HCT116 (cell line): ENCODE data around the gene RBP5. TPM values are rescaled to one million over a fixed set of nuclear protein-coding genes. Genes with fewer than 3 reads are reported as not detected.

Experiments
- ATAC-seq: fragments of 200-7000 bp; cut with Tn5 transposase; 2 replicates; pipeline ENCODE4 v1.9.1; 2020; ENCODE audit warnings: mild to moderate bottlenecking, moderate library complexity
- BruUV-seq: library from RNA; stranded (reverse); fragments of 400-500 nt; replicated peaks from 2 replicates; lab custom pipeline; 2021; lab: Mats Ljungman, UMichigan
- CTCF ChIA-PET: fragments of 300-600 bp; sonication (Branson Sonifier 250); formaldehyde crosslinking; loops from one replicate; lab custom pipeline; 2021; ENCODE audit warnings: antibody characterized with exemption; lab: Charles Lee
- POLR2A ChIA-PET: fragments of 300-600, 350-600 bp; sonication (Branson Sonifier 250); formaldehyde crosslinking; loops from one replicate; lab custom pipeline; 2021; ENCODE audit warnings: antibody characterized with exemption; lab: Charles Lee
- RAD21 ChIA-PET, 2 experiments: fragments of 300-600 bp; sonication (Branson Sonifier 250); formaldehyde crosslinking; loops; one replicate each; lab custom pipeline; 2023; ENCODE audit warnings: low total read pairs in 2 of 2; ENCODE audit not compliant: uncharacterized antibody in 2 of 2, unreplicated experiment in 2 of 2, low non-redundant PET in 1 of 2; lab: Charles Lee
- DNase-seq: peaks from one replicate; pipeline ENCODE4 v3.0.0-alpha.2; 2010; ENCODE audit warnings: low read depth, low spot score
- H2AFZ ChIP-seq: fragments of 200-600 bp; shearing (Covaris generic), sonication (generic); 2 replicates; pipeline ENCODE4 v1.6.1; 2017; ENCODE audit warnings: low read depth, mixed run types, mixed read lengths, antibody characterized with exemption, low read length; ENCODE audit not compliant: poor library complexity, severe bottlenecking
- H3K27ac ChIP-seq: 2 replicates; pipeline ENCODE4 v1.5.1; 2012; ENCODE audit warnings: low read depth, low read length
- H3K27me3 ChIP-seq: fragments of 200-600 bp; sonication (generic); 2 replicates; pipeline ENCODE4 v1.6.1; 2016; ENCODE audit warnings: mixed run types, low read length, mixed read lengths; ENCODE audit not compliant: insufficient read depth
- H3K36me3 ChIP-seq, 2 experiments: fragments of 200-500 bp in 1 of 2; fragments of 200-600 bp in 1 of 2; sonication (Bioruptor generic) in 1 of 2; sonication (generic) in 1 of 2; 2 replicates each; pipeline versions ENCODE4 v1.5.1 to v1.6.1; 2014 to 2016; ENCODE audit warnings: low read length in 2 of 2, inconsistent platforms in 1 of 2, mixed read lengths in 1 of 2, mixed run types in 1 of 2; ENCODE audit not compliant: insufficient read depth in 2 of 2, control insufficient read depth in 1 of 2
- H3K4me1 ChIP-seq, 2 experiments: fragments of 200-600 bp in 1 of 2; sonication (generic) in 1 of 2; 2 replicates each; pipeline versions ENCODE4 v1.5.1 to v1.6.1; 2012 to 2017; ENCODE audit warnings: low read length in 2 of 2, inconsistent platforms in 1 of 2, mild to moderate bottlenecking in 1 of 2, mixed read lengths in 1 of 2, mixed run types in 1 of 2, moderate library complexity in 1 of 2; ENCODE audit not compliant: insufficient read depth in 2 of 2, control insufficient read depth in 1 of 2
- H3K4me2 ChIP-seq: fragments of 200-600 bp; sonication (generic); 2 replicates; pipeline ENCODE4 v1.6.1; 2017; ENCODE audit warnings: mixed run types, low read length, mixed read lengths
- H3K4me3 ChIP-seq, 2 experiments: fragments of 200-600 bp in 1 of 2; sonication (generic) in 1 of 2; replicated peaks in 1 of 2; 2 replicates each; pipeline ENCODE4 v1.5.1; 2011 to 2016; ENCODE audit warnings: low read length in 2 of 2, control low read depth in 1 of 2, low read depth in 1 of 2, mild to moderate bottlenecking in 1 of 2, mixed read lengths in 1 of 2, mixed run types in 1 of 2
- H3K79me2 ChIP-seq: fragments of 200-600 bp; sonication (generic); 2 replicates; pipeline ENCODE4 v1.6.1; 2017; ENCODE audit warnings: mild to moderate bottlenecking, mixed run types, low read length, moderate library complexity, mixed read lengths; ENCODE audit not compliant: insufficient read depth
- H3K9ac ChIP-seq: fragments of 200-600 bp; sonication (generic); 2 replicates; pipeline ENCODE4 v1.6.1; 2016; ENCODE audit warnings: low read length, mixed read lengths
- H3K9me2 ChIP-seq: fragments of 200-600 bp; sonication (generic), shearing (Covaris generic); 2 replicates; pipeline ENCODE4 v1.6.1; 2017; ENCODE audit warnings: mixed run types, mild to moderate bottlenecking, moderate library complexity; ENCODE audit not compliant: insufficient read depth
- H3K9me3 ChIP-seq, 2 experiments: fragments of 200-500 bp in 1 of 2; fragments of 200-600 bp in 1 of 2; sonication (Bioruptor generic) in 1 of 2; sonication (generic) in 1 of 2; 2 replicates each; pipeline ENCODE4 v1.6.1; 2014 to 2017; ENCODE audit warnings: low read length in 2 of 2, mixed read lengths in 2 of 2, inconsistent platforms in 1 of 2, low read depth in 1 of 2, mild to moderate bottlenecking in 1 of 2, mixed run types in 1 of 2, moderate library complexity in 1 of 2; ENCODE audit not compliant: control insufficient read depth in 1 of 2, insufficient read depth in 1 of 2
- H4K20me1 ChIP-seq: fragments of 200-600 bp; sonication (generic), shearing (Covaris generic); 2 replicates; pipeline ENCODE4 v1.6.1; 2017; ENCODE audit warnings: mixed run types, mild to moderate bottlenecking, moderate library complexity; ENCODE audit not compliant: insufficient read depth
- POLR2A ChIP-seq: IDR thresholded peaks from 2 replicates; pipeline ENCODE4 v1.7.0; 2011; ENCODE audit warnings: borderline replicate concordance; ENCODE audit not compliant: insufficient read depth, insufficient read length; ENCODE audit errors: extremely low read depth
- SIN3A ChIP-seq: IDR thresholded peaks from 2 replicates; pipeline ENCODE4 v1.6.1; 2012; ENCODE audit warnings: low read depth
- YY1 ChIP-seq: IDR thresholded peaks from 2 replicates; pipeline ENCODE4 v1.6.1; 2011; ENCODE audit warnings: low read length, low read depth, moderate library complexity, mild to moderate bottlenecking; ENCODE audit not compliant: insufficient replicate concordance; ENCODE audit errors: extremely low read depth
- ZFX ChIP-seq: fragments of 450-650 bp; IDR thresholded peaks from 2 replicates; pipeline ENCODE4 v1.6.1; 2017
- intact Hi-C: fragments of 100-400 bp; cut with micrococcal nuclease; formaldehyde crosslinking; loops from 2 replicates; pipeline ENCODE4 v1.10.0; 2022
- total RNA-seq: library from RNA; stranded (reverse); gene quantifications from one replicate; pipeline ENCODE4 v1.2.1, GENCODE V29; 2021; ENCODE audit not compliant: unreplicated experiment
- TF ChIP-seq, protein P1 (sequence below): IDR thresholded peaks from 2 replicates; pipeline ENCODE4 v1.6.1; 2012; ENCODE audit warnings: low read depth
- TF ChIP-seq, protein P2 (sequence below): IDR thresholded peaks from 2 replicates; pipeline ENCODE4 v1.6.1; 2012

RBP5 gene
- total RNA-seq, 1 experiment from 2014 or later, result 0.22 TPM

DNA sequence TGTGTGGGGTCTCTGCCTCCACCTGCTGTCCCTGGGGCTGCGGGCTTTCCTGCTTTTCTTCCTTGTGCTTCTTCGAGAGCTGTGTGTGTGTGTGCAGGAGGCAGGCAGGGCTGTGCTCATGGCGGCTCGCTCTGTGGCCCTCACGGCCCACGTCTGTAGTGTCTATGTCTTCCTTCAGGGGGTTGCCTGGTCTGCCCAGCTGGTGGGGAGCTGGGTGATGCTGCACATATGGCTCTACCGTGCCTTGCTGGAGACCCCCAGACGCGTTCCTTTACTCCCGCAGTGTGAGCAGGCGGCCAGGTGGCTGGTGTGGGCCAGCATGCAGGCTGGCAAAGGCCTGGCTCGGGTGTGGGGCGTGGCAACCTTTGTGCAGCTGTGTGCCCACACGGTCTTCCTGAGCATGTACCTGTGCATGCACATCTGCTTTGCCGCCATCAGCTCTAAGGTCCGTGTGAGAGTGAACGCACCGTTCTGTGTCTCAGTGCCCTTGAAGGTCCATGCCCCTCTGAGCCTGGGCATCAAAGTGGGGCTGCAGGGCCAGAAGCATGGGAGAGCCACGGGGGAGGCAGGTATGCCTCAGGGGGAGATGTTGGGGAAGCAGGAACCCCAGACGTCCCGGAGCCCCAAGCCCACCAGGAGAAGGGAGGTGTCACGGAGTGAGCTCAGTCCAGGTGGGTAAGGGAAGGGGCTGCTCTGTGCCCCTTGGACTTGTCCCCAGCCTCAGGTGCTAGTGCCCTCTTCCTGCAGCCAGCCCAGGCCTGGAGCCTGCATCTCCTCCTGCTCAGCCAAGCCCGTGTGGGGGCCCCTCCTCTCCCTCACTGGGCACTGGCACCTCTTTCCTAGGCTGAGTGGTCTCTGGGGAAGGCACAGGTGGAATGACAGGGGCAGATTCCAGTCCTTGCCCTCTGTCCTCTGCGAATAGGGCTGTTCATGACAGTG, 27.8 kb upstream of the RBP5 start:
- no peaks in the 10 kb centered on the region for H3K9me2 ChIP-seq
- intact Hi-C loops, result no loop called here
- no peaks in the 10 kb centered on the region for H3K9me3 ChIP-seq
- BruUV-seq, result no TSS peak
- H3K36me3 ChIP-seq, result 0 out of 4 replicates have a peak, but pooled peaks cover 0 to under 1% of the 10 kb centered on the region in 2 experiments
- no peak overlapping the region for H3K4me3 ChIP-seq
- ATAC-seq (no peak), DNase-seq (no peak)
- no peaks in the 10 kb centered on the region for H3K27me3 ChIP-seq
- POLR2A ChIA-PET, result no interaction called here
- H3K79me2 ChIP-seq, result no peaks in the 10 kb centered on the region
- no peak overlapping the region for H3K9ac ChIP-seq
- no peak overlapping the region for H2AFZ ChIP-seq
- RAD21 ChIA-PET, result no interaction called here
- CTCF ChIA-PET, result no interaction called here
- TF ChIP-seq SIN3A (no peak), POLR2A (no peak), ZFX (no peak), YY1 (no peak)
- TF ChIP-seq, protein P1, sequence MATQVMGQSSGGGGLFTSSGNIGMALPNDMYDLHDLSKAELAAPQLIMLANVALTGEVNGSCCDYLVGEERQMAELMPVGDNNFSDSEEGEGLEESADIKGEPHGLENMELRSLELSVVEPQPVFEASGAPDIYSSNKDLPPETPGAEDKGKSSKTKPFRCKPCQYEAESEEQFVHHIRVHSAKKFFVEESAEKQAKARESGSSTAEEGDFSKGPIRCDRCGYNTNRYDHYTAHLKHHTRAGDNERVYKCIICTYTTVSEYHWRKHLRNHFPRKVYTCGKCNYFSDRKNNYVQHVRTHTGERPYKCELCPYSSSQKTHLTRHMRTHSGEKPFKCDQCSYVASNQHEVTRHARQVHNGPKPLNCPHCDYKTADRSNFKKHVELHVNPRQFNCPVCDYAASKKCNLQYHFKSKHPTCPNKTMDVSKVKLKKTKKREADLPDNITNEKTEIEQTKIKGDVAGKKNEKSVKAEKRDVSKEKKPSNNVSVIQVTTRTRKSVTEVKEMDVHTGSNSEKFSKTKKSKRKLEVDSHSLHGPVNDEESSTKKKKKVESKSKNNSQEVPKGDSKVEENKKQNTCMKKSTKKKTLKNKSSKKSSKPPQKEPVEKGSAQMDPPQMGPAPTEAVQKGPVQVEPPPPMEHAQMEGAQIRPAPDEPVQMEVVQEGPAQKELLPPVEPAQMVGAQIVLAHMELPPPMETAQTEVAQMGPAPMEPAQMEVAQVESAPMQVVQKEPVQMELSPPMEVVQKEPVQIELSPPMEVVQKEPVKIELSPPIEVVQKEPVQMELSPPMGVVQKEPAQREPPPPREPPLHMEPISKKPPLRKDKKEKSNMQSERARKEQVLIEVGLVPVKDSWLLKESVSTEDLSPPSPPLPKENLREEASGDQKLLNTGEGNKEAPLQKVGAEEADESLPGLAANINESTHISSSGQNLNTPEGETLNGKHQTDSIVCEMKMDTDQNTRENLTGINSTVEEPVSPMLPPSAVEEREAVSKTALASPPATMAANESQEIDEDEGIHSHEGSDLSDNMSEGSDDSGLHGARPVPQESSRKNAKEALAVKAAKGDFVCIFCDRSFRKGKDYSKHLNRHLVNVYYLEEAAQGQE, result no peak
- TF ChIP-seq, protein P2, sequence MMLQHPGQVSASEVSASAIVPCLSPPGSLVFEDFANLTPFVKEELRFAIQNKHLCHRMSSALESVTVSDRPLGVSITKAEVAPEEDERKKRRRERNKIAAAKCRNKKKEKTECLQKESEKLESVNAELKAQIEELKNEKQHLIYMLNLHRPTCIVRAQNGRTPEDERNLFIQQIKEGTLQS, result no peak
- peaks cover 0 to 8% of the 10 kb centered on the region in 2 experiments; a peak in 3 of 4 replicates for H3K4me1 ChIP-seq
- no peak overlapping the region for H3K4me2 ChIP-seq
- no peak overlapping the region for H3K27ac ChIP-seq
- no peaks in the 10 kb centered on the region for H4K20me1 ChIP-seq
